ENCODE data around the gene NBL1. TPM values are rescaled to one million over a fixed set of nuclear protein-coding genes. Genes with fewer than 3 reads are reported as not detected.

Gene NBL1
- total and polyA plus RNA-seq, 2 of the 4 experiments (the other 2 are of a cell fraction), result 14.0 to 54.2 TPM

DNA sequence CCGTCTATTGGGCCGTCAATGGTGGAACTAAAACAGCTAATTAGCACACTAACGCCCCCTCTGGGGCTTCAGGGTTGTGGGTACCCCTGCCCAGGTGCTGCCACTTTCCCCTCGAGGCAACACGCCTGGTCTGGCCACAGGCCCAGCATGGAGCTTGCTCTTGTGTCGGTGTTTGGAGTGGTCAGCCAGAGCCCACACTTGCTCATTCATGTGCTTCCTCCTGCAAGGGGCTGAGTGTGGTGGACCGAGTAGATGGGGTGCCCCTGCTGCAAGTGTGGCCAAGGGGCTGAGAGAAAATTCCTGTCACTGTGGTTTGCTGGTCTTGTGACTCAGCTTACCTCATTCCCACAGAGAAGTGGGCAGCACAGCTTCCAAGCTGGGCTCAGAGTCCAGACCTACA lies 46.2 kb downstream of the NBL1 start:
- Histone ChIP-seq H3K4me2 (ENCODE audit: low read depth, low read length) (no peak overlapping the region), H2AK5ac (ENCODE audit: low read depth, low read length) (no peak overlapping the region), H4K8ac (ENCODE audit: low read depth in 2 of 2, low read length in 2 of 2) (no peak overlapping the region), H2AK9ac (replicated peaks; ENCODE audit: low read depth, low read length, poor library complexity) (no peak overlapping the region), H3K4me3 (ENCODE audit: insufficient read depth, low read depth, low read length) (no peak overlapping the region), H4K91ac (ENCODE audit: insufficient read depth, low read depth, low read length) (no peak overlapping the region), H3K36me3 (ENCODE audit: control insufficient read depth, insufficient read depth, low read length) (peaks cover 19% of the 10 kb centered on the region; the same call in 1 of the 2 replicates), H2BK15ac (ENCODE audit: low read depth, low read length) (no peak overlapping the region), H3K4me1 (ENCODE audit: control insufficient read depth, insufficient read depth, low read length) (no peaks in the 10 kb centered on the region), H3K9me1 (ENCODE audit: insufficient read depth, low read length) (no peaks in the 10 kb centered on the region), H3K27ac (ENCODE audit: insufficient read depth, low read length) (no peak overlapping the region), H3K14ac (replicated peaks; ENCODE audit: low read depth, low read length) (no peak overlapping the region), H3K79me1 (ENCODE audit: low read depth in 1 of 2, low read length in 2 of 2) (no peaks in the 10 kb centered on the region), H2BK120ac (ENCODE audit: low read depth, low read length) (no peak overlapping the region), H4K20me1 (ENCODE audit: insufficient read depth, low read length) (no peaks in the 10 kb centered on the region), H3K9me3 (ENCODE audit: control insufficient read depth, insufficient read depth, low read length) (peaks cover 3% of the 10 kb centered on the region; the same call in 1 of the 2 replicates), H3K23ac (ENCODE audit: low read depth, low read length) (no peak overlapping the region), H3K9ac (ENCODE audit: low read depth, low read length) (no peak overlapping the region), H2BK20ac (ENCODE audit: low read depth, low read length) (no peak overlapping the region), H4K5ac (ENCODE audit: low read depth, low read length) (no peak overlapping the region), H2BK5ac (ENCODE audit: low read depth, low read length, poor library complexity, severe bottlenecking) (no peak overlapping the region), H3K27me3 (ENCODE audit: control insufficient read depth, insufficient read depth, low read length) (no peaks in the 10 kb centered on the region), H3K56ac (ENCODE audit: extremely low read depth, insufficient read depth, low read length) (no peak overlapping the region), H3K4ac (ENCODE audit: low read depth, low read length) (no peak overlapping the region), H2AFZ (replicated peaks; ENCODE audit: low read length, poor library complexity) (no peak overlapping the region), H3K18ac (ENCODE audit: low read depth, low read length) (no peak overlapping the region)
- intact Hi-C loops (cut with micrococcal nuclease) (no loop called here), in situ Hi-C loops (cut with MboI; ENCODE audit: low sequenced_read_pairs) (no loop called here), dilution Hi-C loops (cut with HindIII; ENCODE audit: low sequenced_read_pairs, unreplicated experiment) (no loop called here)
- ChIA-PET POLR2A (ENCODE audit: unreplicated experiment) (interaction anchor here (0.6 kb wide), 1 partner anchor 52 kb away, joined by 3 read pairs; no protein-coding TSS in a partner anchor), CTCF (no interaction called here)
- BruUV-seq (replicated peaks), result no TSS peak
- WGBS, 2 experiments (ENCODE audit: extremely low coverage in 2 of 2, insufficient read length in 1 of 2), result no CpG with 5 or more reads among the region's 7 CpGs
- ATAC-seq (ENCODE audit: low read depth) (no peak), DNase-seq (no peak)
- TF ChIP-seq MAZ (IDR thresholded peaks at IDR 0.05; ENCODE audit: borderline replicate concordance, low read depth, low read length), result no peak
- TF ChIP-seq CHD1 (IDR thresholded peaks at IDR 0.05; ENCODE audit: low read depth, low read length), result no peak
- TF ChIP-seq, protein P1, sequence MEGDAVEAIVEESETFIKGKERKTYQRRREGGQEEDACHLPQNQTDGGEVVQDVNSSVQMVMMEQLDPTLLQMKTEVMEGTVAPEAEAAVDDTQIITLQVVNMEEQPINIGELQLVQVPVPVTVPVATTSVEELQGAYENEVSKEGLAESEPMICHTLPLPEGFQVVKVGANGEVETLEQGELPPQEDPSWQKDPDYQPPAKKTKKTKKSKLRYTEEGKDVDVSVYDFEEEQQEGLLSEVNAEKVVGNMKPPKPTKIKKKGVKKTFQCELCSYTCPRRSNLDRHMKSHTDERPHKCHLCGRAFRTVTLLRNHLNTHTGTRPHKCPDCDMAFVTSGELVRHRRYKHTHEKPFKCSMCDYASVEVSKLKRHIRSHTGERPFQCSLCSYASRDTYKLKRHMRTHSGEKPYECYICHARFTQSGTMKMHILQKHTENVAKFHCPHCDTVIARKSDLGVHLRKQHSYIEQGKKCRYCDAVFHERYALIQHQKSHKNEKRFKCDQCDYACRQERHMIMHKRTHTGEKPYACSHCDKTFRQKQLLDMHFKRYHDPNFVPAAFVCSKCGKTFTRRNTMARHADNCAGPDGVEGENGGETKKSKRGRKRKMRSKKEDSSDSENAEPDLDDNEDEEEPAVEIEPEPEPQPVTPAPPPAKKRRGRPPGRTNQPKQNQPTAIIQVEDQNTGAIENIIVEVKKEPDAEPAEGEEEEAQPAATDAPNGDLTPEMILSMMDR (conservative IDR thresholded peaks at IDR 0.05; ENCODE audit: low read depth, low read length), result no peak
- TF ChIP-seq FOS (IDR thresholded peaks at IDR 0.05; ENCODE audit: low read depth, low read length), result no peak
- no peak for TF ChIP-seq RCOR1 (IDR thresholded peaks at IDR 0.05; ENCODE audit: insufficient replicate concordance, low read length)
- TF ChIP-seq, protein P2, sequence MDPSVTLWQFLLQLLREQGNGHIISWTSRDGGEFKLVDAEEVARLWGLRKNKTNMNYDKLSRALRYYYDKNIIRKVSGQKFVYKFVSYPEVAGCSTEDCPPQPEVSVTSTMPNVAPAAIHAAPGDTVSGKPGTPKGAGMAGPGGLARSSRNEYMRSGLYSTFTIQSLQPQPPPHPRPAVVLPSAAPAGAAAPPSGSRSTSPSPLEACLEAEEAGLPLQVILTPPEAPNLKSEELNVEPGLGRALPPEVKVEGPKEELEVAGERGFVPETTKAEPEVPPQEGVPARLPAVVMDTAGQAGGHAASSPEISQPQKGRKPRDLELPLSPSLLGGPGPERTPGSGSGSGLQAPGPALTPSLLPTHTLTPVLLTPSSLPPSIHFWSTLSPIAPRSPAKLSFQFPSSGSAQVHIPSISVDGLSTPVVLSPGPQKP (IDR thresholded peaks at IDR 0.05; ENCODE audit: borderline replicate concordance, low read depth, low read length), result no peak
- TF ChIP-seq, protein P3, sequence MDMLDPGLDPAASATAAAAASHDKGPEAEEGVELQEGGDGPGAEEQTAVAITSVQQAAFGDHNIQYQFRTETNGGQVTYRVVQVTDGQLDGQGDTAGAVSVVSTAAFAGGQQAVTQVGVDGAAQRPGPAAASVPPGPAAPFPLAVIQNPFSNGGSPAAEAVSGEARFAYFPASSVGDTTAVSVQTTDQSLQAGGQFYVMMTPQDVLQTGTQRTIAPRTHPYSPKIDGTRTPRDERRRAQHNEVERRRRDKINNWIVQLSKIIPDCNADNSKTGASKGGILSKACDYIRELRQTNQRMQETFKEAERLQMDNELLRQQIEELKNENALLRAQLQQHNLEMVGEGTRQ (IDR thresholded peaks at IDR 0.05; ENCODE audit: low read depth, low read length), result no peak
- no peak for TF ChIP-seq BHLHE40 (IDR thresholded peaks at IDR 0.05; ENCODE audit: low read depth, low read length)
- TF ChIP-seq MAFK (IDR thresholded peaks at IDR 0.05; ENCODE audit: low read depth, low read length), result no peak
- no peak for TF ChIP-seq MXI1 (IDR thresholded peaks at IDR 0.05; ENCODE audit: borderline replicate concordance, low read depth, low read length)
- no peak for TF ChIP-seq POLR2A (IDR thresholded peaks at IDR 0.05; ENCODE audit: low read depth, low read length)
- TF ChIP-seq CEBPB (IDR thresholded peaks at IDR 0.05; ENCODE audit: low read depth, low read length), result no peak
- no peak for TF ChIP-seq SMC3 (IDR thresholded peaks at IDR 0.05; ENCODE audit: low read depth, low read length)
- no peak for TF ChIP-seq RAD21 (IDR thresholded peaks at IDR 0.05; ENCODE audit: low read length)
- no peak for TF ChIP-seq NFE2L2 (IDR thresholded peaks at IDR 0.05; ENCODE audit: low read depth, low read length)
- no peak for TF ChIP-seq RFX5 (IDR thresholded peaks at IDR 0.05; ENCODE audit: low read depth, low read length)

Data from IMR-90 (cell line).